Neural progenitor cell (in vitro differentiated cells): ENCODE data around the gene AOX1.

Experiments used
- EZH2phosphoT487 ChIP-seq: fragments of 200-600 bp; sonication (generic); IDR thresholded peaks from 2 replicates; pipeline ENCODE4 v1.6.1; 2017; ENCODE audit warnings: antibody characterized with exemption
- TF ChIP-seq, protein P1 (sequence below): fragments of 200-600 bp; sonication (generic); IDR thresholded peaks from 2 replicates; pipeline ENCODE4 v1.5.1; 2017; ENCODE audit warnings: antibody characterized with exemption, mild to moderate bottlenecking

DNA sequence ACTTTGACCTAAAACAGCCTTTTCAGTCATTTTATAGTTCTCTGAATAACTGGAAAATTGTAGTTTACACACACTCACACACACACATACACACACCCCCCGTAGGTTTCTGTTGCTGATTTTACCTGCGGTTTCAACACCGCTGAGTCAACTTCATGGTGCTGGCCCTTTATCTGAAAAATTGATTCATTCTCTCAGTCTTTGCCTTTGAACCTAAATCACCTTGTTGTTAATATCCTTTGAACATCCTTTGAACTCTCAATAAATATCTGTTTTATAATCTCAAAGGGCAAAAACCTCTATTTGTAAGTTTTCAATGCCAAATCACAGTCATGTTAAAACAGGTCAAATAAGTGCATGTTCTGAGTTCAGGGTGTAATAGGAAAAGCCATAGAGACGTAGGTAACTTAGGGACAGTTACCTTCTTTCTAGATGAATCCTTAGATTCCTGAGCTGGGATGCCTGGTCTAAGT, 116.9 kb downstream of the AOX1 start:
- no peak for TF ChIP-seq EZH2phosphoT487
- TF ChIP-seq, protein P1, sequence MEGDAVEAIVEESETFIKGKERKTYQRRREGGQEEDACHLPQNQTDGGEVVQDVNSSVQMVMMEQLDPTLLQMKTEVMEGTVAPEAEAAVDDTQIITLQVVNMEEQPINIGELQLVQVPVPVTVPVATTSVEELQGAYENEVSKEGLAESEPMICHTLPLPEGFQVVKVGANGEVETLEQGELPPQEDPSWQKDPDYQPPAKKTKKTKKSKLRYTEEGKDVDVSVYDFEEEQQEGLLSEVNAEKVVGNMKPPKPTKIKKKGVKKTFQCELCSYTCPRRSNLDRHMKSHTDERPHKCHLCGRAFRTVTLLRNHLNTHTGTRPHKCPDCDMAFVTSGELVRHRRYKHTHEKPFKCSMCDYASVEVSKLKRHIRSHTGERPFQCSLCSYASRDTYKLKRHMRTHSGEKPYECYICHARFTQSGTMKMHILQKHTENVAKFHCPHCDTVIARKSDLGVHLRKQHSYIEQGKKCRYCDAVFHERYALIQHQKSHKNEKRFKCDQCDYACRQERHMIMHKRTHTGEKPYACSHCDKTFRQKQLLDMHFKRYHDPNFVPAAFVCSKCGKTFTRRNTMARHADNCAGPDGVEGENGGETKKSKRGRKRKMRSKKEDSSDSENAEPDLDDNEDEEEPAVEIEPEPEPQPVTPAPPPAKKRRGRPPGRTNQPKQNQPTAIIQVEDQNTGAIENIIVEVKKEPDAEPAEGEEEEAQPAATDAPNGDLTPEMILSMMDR = no peak
